22Rv1 (cell line): ENCODE measurements around the gene ALS2CL.

Experiments
- ZFX ChIP-seq: fragments of 450-650 bp; IDR thresholded peaks from 2 replicates; pipeline ENCODE4 v1.6.1; 2017; ENCODE audit warnings: antibody characterized with exemption, borderline replicate concordance
- TF ChIP-seq, protein P1 (sequence below): fragments of 450-650 bp; IDR thresholded peaks from 2 replicates; pipeline ENCODE4 v1.5.1; 2017; ENCODE audit warnings: mild to moderate bottlenecking

DNA sequence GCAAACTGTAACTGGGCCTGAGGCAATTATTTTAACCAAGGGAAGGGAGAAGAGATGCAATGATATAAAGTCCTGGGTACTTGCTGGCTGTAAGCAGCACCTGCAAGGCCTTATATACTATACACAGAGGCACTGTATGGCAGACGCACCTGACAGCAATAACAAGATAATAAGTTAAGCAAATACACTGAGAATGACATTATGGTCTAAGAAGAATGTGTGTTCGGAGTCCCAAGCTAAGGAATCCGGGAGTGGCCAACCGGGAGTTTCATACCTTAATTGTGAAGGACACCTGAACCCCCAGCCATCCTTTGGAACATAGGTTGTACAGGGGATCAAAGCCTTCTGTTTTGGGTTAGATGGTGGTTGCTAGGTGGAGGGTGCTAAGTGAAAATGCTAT, 67.4 kb downstream of the ALS2CL start:
- TF ChIP-seq, protein P1, sequence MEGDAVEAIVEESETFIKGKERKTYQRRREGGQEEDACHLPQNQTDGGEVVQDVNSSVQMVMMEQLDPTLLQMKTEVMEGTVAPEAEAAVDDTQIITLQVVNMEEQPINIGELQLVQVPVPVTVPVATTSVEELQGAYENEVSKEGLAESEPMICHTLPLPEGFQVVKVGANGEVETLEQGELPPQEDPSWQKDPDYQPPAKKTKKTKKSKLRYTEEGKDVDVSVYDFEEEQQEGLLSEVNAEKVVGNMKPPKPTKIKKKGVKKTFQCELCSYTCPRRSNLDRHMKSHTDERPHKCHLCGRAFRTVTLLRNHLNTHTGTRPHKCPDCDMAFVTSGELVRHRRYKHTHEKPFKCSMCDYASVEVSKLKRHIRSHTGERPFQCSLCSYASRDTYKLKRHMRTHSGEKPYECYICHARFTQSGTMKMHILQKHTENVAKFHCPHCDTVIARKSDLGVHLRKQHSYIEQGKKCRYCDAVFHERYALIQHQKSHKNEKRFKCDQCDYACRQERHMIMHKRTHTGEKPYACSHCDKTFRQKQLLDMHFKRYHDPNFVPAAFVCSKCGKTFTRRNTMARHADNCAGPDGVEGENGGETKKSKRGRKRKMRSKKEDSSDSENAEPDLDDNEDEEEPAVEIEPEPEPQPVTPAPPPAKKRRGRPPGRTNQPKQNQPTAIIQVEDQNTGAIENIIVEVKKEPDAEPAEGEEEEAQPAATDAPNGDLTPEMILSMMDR: no peak
- no peak for TF ChIP-seq ZFX
